HG03175 (cell line): Measurements from ENCODE around the gene C5.

Source experiments
- ATAC-seq: cut with Tn5 transposase; IDR thresholded peaks from one replicate; pipeline ENCODE4 v1.9.1; 2021; ENCODE audit warnings: mild to moderate bottlenecking, moderate library complexity; ENCODE audit not compliant: unreplicated experiment

The C5 gene

DNA sequence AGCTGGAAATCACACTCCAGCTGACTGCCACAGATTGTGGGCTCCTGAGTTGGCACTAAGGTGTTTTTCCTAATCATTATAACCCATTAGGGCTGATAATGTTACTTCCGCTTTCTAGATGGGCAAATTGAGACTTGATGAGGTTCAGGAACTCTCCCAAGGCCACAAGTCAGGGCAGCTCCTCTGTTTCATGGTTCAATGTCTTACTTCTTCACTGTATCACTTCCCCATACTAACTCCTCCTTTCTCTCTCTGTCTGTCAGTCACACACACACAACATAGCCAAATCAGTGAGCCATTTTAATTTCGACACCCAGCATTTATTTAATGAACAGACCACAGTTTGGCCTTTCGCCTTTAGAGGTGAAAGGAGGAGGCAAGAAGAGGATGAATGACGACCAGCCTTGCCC, 105.6 kb downstream of the C5 start:
- peak; percentile 100 for ATAC-seq

- no peak for ATAC-seq
Measured at GRCh38 chr9:120942186-120943001, 107.7 kb downstream of the C5 start.

DNA sequence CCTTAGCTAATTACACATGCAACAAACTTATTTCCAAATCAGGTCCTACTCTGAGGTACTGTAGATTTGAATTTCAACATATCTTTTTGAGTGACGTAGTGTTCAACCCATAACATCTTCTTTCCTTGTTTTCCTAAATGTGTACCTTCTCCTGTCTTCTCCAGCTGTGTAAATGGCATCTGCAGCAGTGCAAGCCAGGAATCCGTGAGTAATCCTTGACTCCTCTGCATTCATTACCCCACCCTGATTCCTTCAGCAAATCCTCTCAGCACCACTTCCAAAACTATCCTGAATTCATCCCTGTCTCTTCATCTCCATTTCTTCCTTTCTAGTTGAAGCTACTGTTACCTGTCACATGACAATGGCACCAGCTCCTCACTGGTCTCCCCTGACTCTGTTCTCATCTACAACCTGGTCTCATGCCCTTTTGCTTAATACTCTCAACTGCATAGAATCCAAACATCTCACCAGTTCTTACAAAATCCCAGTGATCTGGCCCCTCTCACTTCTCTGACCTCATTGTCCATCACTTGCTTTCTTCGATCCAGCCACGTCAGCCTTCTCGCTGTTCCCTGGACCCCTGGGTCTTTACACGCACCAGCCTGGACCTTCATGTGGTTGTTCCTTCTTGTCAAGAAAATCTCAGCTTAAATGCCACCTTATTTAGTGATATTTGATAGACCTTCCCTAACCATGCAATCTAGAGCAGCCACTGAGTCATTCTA, 108.9 kb downstream of the C5 start:
- ATAC-seq, result no peak

- ATAC-seq, result no peak
Measured at GRCh38 chr9:120940573-120940972, 109.5 kb downstream of the C5 start.

GRCh38 chr9:120938851-120939250, 111.2 kb downstream of the C5 start:
- ATAC-seq, result no peak

DNA sequence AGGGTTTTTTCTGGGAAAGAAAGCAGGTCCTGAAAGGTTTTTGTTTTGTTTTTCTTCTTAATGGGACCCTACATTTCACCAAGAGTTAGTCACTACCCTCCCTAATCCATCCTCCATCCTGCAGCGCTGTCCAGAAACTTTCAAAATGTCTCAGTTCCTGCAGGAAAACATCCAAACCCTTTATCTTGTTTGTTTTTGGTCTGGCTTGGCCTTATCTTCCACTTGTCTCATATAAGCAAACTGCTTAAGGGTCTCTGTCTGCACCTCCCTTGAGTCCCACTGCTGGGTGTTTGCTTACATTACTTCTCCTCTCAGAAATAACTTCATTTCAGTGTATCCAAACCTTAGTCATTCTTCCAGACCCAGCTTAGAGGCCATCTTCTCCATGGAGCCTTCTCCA, 112.5 kb downstream of the C5 start:
- no peak for ATAC-seq

GRCh38 chr9:120937127-120937526, 112.9 kb downstream of the C5 start:
- no peak for ATAC-seq

DNA sequence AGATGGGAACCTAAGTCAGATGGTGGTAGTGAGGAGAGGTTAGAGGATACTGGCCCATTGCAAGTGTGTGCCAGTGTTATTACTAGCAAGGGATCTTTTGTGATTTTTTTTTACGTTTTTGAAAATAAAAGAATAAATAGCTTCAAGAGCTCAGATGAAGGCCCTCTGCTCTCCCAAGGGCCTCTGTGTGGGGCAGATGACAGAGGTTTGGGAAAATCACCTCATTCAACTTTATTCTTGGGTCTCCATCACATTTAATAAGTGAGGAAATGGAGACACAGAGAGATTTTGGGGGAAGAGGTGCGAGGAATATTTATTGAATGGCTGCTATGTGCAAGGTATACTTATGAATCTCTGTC, 113.3 kb downstream of the C5 start:
- ATAC-seq, result no peak

DNA sequence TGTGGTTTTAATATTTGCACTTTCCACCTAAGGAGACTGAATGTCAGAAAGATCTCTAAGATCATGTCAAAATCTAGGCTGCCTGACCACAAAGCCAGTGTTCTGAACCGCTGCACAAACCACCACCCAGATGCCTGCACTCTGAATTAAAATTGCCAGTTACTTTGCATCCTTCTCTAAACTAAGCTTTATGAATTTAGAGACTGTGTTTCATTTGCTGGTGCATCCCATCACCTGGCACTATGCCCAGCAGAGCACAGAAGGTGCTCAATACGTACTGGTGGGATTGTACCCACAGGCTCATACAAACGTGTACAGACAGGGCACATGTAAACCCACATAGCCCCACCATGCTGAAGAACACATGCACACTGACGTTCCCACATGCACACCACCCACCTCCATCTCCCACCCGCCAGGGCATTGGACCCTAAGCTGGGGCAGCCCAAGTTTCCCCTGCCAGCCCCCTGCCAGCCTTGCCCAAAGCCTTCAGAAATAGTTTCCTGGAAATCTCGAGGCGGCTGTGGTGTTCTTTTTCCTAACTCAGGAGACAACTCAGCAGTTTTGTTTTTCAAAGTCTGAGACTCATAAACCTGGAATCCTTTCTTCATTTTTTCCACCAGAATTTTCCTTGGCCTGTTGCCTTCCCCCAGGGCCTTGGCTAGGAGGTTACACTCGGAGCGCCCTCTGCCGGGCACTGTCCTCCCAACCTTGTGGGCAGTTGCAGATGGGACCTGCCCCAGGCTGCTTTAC, 113.9 kb downstream of the C5 start:
- ATAC-seq, result peak; percentile 44

DNA sequence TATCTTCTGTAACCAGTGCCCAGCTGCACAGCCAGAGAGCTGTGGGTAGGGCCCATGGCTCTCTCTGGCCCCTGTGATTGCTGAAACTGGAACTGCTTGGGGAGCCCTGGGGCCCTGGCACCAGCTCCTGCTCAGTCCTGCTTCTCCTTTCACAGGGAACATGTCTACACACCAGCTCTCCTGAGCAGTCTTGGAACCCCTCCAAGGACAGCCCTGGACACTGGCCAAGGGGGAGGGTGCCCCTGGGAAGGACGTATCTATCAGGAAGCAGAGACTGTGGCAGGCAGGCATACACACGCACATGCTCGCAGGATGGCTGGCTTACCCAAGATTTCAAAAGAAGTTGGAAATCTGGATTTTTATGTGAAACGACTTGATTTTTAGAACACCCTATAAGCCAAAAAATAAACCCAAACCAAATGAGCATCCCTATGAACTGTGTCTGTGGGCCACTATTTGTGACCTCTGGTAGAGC, 114.7 kb downstream of the C5 start:
- no peak for ATAC-seq

DNA sequence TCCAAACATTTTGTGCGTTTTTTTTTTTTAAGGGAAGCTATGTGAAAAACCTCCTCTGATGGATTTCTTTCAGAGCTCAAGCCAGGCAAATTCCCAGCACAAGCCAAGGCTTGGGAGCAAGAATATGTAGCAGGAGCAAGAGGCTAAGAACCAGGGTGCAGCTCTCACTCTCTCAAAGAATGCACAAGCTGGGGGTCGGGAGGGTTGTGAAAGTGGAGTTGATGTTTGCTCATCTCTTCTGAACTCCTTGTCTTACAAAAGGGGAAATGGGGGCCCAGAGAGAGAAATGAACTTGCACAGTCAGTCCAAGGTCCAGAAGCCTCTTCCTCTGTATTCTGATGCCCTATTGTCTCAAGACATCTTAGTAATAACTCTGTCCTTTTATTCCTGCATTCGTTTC, 115.8 kb downstream of the C5 start:
- ATAC-seq, result no peak

- no peak for ATAC-seq
Measured at GRCh38 chr9:120933310-120934055, 116.6 kb downstream of the C5 start.

DNA sequence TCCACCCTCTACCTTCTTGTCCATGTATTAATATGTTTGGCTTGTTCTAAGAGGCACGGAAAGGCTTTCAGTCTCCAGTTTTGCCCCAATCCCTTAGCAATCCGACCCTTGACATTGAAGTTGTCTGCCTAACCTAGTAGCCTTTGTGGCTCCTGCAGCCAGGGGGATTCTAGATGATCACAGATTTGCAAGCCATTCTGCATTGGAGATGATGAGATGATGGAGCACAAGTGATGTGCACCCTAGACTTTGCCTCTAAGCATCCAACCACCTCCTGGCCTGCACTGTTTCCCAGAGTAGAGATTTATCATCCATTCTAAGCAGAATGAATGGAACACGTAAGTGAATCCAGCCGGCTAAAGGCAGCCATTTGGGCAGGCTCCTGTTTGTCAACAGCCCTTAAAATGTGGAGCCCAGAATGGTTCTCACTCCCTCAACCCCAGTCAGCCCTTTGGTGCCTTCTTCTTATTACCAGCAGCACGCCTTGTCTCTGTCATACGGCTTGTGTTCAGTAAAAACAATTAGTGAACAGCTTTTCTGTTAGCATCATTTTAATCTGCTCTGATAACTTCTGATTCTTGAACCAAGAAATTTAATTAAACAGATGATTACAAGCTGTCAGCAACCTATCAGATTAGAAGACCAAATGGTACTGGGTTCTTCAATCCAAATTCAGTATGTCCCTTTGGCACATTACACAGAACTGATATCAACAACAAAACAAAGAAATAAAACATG, 117.8 kb downstream of the C5 start:
- no peak for ATAC-seq

DNA sequence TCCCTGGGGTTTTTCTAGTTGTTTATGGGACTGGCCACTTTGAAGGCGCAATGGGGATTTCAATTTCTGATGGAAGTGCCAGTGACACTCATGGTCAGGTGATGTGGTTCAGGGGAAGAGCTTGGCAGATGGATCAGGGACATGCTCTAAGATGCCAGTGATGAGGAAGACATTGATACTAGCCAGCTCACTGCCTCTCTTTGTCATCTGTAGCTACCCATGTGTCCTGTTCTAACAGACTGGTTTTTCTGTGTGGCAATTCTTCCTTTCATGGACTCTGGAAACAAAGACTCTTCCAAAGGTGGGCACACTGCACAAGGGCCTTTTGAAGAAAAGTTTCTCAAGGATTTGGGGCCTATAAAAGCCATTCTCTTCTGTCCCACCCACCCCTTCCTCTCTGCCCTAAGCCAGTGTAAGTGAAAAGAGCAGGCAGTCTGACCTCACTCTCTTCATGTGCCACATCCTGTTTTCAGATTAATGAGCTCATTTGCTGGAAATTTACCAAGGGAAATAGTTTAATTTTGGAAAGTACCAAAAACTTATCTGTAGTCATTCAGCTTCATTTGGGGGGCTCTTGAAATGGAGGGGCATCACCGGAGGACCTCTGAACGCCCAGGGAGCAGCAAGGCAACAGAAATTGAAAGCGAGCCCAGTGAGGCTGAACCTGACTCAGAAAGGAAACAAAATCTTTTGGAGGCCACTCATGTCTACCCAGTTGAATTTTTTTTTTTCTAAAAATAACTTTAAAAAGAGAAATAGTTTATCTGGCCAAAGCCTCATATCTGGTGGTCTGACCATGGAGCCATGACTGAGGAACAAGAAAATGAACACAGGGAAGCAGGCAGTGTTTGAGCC, 118.6 kb downstream of the C5 start:
- ATAC-seq, result peak; percentile 51

DNA sequence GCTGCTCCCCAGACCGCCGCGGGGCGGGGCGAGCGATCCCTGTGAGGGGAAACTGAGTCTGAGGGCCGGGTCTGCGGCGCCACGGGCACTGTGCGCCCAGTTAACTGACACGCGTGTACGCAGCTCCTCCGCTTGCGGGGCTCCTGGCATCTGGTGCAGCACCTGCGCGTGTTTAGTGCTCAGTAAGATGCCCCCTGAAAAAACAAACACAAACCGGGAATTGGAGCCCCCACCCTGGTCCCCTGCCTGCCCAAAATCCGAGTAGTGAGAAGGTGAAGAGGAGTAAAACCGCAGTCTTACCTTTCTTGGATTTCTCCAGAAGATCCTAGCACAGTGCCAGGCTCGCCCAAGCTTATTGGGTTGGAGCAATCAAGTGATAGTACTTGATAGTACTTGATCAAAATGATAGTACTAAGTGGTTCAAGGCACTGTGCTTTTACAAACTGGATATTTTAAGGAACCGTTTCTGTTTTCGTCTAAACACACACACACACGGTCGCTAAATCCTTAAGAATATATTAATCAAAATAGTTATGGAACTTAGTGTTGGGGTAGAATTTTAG, 120.8 kb downstream of the C5 start:
- ATAC-seq, result no peak

DNA sequence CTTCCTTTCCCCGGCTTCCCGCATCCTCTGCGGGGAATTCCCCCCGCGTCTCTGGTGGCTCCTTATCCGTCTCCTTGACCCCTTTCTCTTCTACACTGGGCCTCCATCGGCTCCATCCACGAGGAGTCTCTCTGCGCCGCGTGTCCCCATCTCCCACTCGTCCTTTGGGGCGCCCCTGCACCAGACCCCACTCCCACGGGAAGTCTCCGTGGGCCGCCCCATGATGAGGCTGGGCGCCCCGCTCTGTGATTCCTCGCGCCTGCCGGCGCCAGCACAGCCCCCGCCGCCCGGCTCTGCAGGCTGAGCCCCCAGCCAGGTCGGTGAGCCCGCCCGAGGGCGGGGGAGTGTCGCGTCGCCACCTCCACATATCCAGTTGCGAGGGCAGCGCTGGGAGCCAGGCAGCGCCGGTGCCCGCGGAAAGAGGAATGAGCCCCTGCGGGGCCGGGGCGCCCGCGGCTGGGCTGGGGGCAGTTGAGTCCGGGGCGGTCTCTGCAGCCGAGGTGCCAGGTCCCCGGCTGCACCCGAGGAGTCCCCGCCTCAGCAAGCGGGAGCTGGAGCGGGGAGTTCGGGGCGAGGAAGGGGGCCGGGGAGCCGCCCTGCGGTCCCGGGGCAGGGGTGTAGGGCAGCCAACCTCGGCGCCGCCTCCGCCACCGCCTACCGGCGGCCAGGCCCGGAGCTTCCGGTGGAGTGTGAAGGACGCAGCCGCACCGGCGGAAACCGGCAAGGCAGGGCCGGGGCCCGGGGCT, 121.4 kb downstream of the C5 start:
- peak; percentile 30 for ATAC-seq

- ATAC-seq, result no peak
Measured at GRCh38 chr9:120928015-120928482, 122.0 kb downstream of the C5 start.
